Esophagus squamous epithelium (tissue), 5 donors: ENCODE measurements around the gene PROP1. TPM values are rescaled to one million over a fixed set of nuclear protein-coding genes. Genes with fewer than 3 reads are reported as not detected.
"Not testable (repeated sequence)": the region's sequence is repeated elsewhere in the genome, so short reads cannot be mapped to it uniquely, and the experiment has no call there.

ENCODE experiments used
- DNase-seq: peaks from one replicate; lab custom pipeline; 2025; lab: John Stamatoyannopoulos, UW
- H3K27ac ChIP-seq, 4 donors: fragments of 200-600 bp; sonication (generic); one replicate each; pipeline ENCODE4 v1.5.1; 2016 to 2019; ENCODE audit warnings: mild to moderate bottlenecking in 1 of 4
- H3K27me3 ChIP-seq, 4 donors: fragments of 200-600 bp; sonication (generic); 1 replicate in 3 of 4; 2 replicates in 1 of 4; pipeline versions ENCODE4 v1.5.1 to v1.6.0; 2017 to 2021; ENCODE audit warnings: antibody characterized with exemption in 1 of 4
- H3K36me3 ChIP-seq, 3 donors: fragments of 200-600 bp; sonication (generic); one replicate each; pipeline ENCODE4 v1.5.1; 2016 to 2019
- H3K4me1 ChIP-seq, 3 donors: fragments of 200-600 bp; sonication (generic); one replicate each; pipeline ENCODE4 v1.5.1; 2017 to 2019
- H3K4me3 ChIP-seq, 4 donors: fragments of 200-600 bp; sonication (generic); 1 replicate in 3 of 4; 2 replicates in 1 of 4; pipeline ENCODE4 v1.5.1; 2016 to 2019; ENCODE audit warnings: mild to moderate bottlenecking in 2 of 4, moderate library complexity in 1 of 4
- H3K9me3 ChIP-seq, 3 donors: fragments of 200-600 bp; sonication (generic); one replicate each; pipeline ENCODE4 v1.5.1; 2016 to 2019
- POLR2A ChIP-seq, 4 donors: fragments of 450-650 bp; IDR thresholded peaks; one replicate each; pipeline ENCODE4 v1.6.1; 2017; ENCODE audit warnings: antibody characterized with exemption in 4 of 4, mild to moderate bottlenecking in 4 of 4, moderate library complexity in 3 of 4
- WGBS, 2 donors: methylation state at CpG; one replicate each; pipeline ENCODE4 v1.1.5; 2018; 5-methylcytosine and 5-hydroxymethylcytosine counted together
- intact Hi-C: fragments of 100-400 bp; cut with DNase I; formaldehyde crosslinking; loops from one replicate; pipeline ENCODE4 v1.15.0; 2022
- total RNA-seq, 4 donors: library from RNA; depleted of rRNA; stranded (reverse); fragments of >200 nt; gene quantifications; one replicate each; pipeline ENCODE4 v1.1.0, GENCODE V29; 2016
- TF ChIP-seq, protein P1 (sequence below), 6 experiments: fragments of 450-650 bp in 4 of 6; fragments of 200-600 bp in 2 of 6; sonication (generic) in 2 of 6; IDR thresholded peaks; one replicate each; pipeline ENCODE4 v1.5.1; 2016 to 2019; ENCODE audit warnings: antibody characterized with exemption in 6 of 6, mild to moderate bottlenecking in 4 of 6, moderate library complexity in 4 of 6
- donor health status: DM: yes; HTN: yes; CAD: no.

PROP1 gene
- total RNA-seq, 4 donors from 2014 or later = not detected

DNA sequence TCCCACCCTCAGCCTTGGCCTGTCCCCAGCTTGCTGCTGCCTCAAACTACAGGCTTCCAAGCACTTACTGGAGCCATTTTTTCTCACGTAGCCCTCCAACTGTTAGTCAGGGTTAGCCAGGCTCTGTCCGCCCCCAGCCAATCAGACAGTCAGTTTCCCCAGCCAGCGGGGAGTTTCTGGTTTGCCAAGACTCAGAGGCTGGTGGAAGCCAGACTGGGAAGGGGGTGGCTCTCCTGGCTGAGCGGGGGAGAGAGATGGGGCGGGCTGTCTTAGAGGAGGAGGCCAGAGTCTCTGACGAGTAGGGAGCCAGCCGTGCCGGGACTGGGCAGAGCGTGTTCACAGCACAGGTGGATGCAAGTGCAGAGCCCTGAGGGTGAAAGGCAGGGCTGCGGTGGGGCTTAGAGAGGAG is 15.3 kb downstream of the PROP1 start:
- Histone ChIP-seq H3K4me1 (peaks cover 3 to 42% (median 6%) of the 10 kb centered on the region in 3 donors), H3K4me3 (no peak overlapping the region), H3K27me3 (peaks cover 0 to 67% (median 4%) of the 10 kb centered on the region in 4 donors), H3K9me3 (no peaks in the 10 kb centered on the region), H3K27ac (peak overlapping the region in 2 of 4 donors; percentile 27 to 42), H3K36me3 (no peaks in the 10 kb centered on the region)
- DNase-seq = no peak
- intact Hi-C loops = no loop called here
- WGBS, 2 donors = 5 to 36% methylated on average over 2 to 5 of the region's 10 CpGs
- no peak for TF ChIP-seq POLR2A (IDR thresholded peaks at IDR 0.05)
- TF ChIP-seq, protein P1, sequence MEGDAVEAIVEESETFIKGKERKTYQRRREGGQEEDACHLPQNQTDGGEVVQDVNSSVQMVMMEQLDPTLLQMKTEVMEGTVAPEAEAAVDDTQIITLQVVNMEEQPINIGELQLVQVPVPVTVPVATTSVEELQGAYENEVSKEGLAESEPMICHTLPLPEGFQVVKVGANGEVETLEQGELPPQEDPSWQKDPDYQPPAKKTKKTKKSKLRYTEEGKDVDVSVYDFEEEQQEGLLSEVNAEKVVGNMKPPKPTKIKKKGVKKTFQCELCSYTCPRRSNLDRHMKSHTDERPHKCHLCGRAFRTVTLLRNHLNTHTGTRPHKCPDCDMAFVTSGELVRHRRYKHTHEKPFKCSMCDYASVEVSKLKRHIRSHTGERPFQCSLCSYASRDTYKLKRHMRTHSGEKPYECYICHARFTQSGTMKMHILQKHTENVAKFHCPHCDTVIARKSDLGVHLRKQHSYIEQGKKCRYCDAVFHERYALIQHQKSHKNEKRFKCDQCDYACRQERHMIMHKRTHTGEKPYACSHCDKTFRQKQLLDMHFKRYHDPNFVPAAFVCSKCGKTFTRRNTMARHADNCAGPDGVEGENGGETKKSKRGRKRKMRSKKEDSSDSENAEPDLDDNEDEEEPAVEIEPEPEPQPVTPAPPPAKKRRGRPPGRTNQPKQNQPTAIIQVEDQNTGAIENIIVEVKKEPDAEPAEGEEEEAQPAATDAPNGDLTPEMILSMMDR (IDR thresholded peaks at IDR 0.05) = no peak

DNA sequence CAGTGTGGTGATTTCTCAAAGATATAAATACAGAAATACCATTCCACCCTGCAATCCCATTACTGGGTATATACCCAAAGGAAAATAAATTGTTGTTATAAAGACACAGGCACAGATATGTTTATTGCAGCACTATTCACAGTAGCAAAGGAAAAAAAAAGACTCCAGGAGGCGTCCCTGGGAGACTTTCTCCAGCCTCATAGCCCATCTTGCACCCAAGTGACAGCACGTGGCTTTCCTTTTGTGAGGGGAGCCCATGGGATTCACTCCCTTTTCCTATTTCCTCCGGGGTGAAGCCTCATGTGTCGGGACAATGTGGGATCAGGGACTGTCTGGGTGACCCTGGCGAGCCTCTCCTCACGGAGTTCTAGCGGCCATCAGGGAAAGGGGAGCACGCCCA is 18.4 kb downstream of the PROP1 start:
- intact Hi-C loops, H3K4me3 ChIP-seq, DNase-seq, H3K27ac ChIP-seq, H3K9me3 ChIP-seq, H3K36me3 ChIP-seq: not testable (repeated sequence)
- Histone ChIP-seq H3K27me3 (peaks cover 0 to 45% (median 0%) of the 10 kb centered on the region in 4 donors), H3K4me1 (peaks cover 0 to 22% (median 6%) of the 10 kb centered on the region in 3 donors)
- 10 to 62% methylated on average over 2 to 3 of the region's 8 CpGs for WGBS, 2 donors

DNA sequence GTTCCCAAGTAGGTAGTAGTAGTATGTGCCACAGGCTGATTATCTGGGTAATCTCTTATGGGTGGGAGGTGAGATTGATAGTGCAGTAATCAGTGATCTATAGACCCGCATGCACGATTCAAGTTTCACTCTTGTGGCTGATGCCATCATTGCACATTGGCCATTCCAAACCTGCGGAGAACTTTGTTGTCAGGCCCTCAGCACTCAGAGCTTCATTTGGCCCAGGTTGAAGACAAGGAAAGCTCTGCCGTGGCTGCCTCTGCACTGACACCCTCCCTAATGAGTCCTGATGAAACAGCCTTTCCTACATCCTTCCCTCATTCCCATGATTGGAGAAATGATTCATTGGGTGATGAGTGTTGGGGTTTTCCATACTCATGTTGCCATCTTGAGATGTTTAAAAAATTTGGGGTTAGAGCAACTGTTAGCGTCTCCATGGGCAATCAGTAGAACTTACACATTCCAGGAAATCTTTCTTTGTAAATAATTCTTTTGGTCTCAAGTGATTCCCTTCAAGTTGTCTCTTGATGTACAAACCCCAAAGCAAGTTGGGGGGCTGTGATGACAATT is 22.9 kb downstream of the PROP1 start:
- Histone ChIP-seq H3K9me3 (no peaks in the 10 kb centered on the region), H3K4me1 (no peaks in the 10 kb centered on the region), H3K27ac (no peak overlapping the region), H3K27me3 (peaks cover 0 to 29% (median 0%) of the 10 kb centered on the region in 4 donors), H3K4me3 (no peak overlapping the region), H3K36me3 (no peaks in the 10 kb centered on the region)
- intact Hi-C loops = no loop called here
- no peak for DNase-seq
- TF ChIP-seq POLR2A (IDR thresholded peaks at IDR 0.05) = no peak
- TF ChIP-seq, protein P1 (IDR thresholded peaks at IDR 0.05) = no peak
- WGBS, 2 donors = 77 to 96% methylated on average over 3 to 5 of the region's 5 CpGs

DNA sequence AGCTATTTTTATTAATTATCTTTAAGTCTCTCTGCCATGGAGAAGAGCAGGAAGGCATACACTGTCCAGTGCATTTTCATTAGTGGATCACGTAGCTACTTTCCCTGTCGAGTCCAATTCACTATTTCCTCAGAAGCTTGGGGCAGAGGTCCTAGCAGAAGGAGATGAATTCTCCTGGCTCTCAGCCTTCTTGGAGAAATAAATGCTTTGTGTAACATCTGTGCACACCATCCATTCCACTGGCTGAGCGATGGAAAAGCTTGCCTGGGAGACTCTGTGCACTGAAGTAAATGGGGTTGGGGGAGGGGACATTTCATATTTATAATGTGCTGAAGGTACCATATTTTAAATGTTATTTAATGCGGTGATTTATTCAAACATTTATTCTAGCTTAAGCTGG is 23.4 kb downstream of the PROP1 start:
- Histone ChIP-seq H3K9me3 (no peaks in the 10 kb centered on the region), H3K36me3 (no peaks in the 10 kb centered on the region), H3K27me3 (peaks cover 0 to 27% (median 0%) of the 10 kb centered on the region in 4 donors), H3K27ac (no peak overlapping the region), H3K4me1 (no peaks in the 10 kb centered on the region), H3K4me3 (no peak overlapping the region)
- no peak for TF ChIP-seq POLR2A (IDR thresholded peaks at IDR 0.05)
- TF ChIP-seq, protein P1 (IDR thresholded peaks at IDR 0.05) = no peak
- intact Hi-C loops = no loop called here
- WGBS, 2 donors = 59 to 63% methylated on average over 4 of the region's 4 CpGs
- DNase-seq = no peak

DNA sequence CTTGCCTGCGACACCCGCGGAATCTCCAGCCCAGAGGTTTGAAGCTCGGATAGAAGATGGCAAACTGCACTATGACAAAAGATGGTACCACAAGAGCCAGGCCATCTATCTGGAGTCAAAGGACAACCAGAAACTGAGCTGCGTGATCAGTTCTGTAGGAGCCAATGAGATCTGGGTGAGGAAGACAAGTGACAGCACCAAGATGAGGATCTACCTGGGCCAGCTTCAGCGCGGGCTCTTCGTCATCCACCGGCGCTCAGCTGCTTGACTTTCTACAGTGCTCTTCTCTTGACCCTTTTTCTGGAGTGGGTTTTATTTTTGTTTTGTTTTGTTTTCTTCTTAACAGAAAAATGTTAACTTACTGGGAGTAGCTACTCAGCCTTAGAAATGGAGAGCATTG is 24.0 kb downstream of the PROP1 start:
- H3K4me1 ChIP-seq, H3K27ac ChIP-seq, DNase-seq, H3K36me3 ChIP-seq, H3K4me3 ChIP-seq, intact Hi-C loops, H3K9me3 ChIP-seq: not testable (repeated sequence)
- H3K27me3 ChIP-seq = peaks cover 0 to 24% (median 0%) of the 10 kb centered on the region in 4 donors
- WGBS, 2 donors = 95 to 97% methylated on average over 10 of the region's 10 CpGs

DNA sequence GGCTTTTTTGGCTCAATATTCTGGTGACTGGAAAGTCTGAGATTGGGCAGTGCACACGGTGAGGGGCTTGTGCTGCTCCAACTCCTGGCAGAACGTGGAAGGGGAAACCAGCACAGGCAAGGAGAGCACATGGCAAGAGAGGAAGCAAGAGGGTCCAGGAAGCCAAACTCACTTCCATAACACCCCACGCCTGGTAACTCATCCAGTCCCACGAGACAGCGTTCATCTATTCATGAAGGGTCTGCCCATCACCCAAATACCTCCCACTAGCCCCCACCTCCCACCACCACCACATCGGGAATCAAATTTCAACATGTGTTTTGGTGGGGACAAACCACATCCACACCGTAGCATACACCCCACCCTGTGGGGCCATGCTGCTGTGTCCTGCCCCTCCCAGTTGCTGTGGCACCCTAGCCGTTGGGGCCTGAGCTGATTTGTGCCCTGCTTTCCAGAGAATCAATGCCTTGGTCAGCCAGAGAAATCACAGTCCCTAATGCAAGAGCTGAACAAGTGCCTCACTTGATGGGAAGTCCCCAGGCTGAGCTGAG is 27.3 kb downstream of the PROP1 start:
- TF ChIP-seq, protein P1 (IDR thresholded peaks at IDR 0.05) = no peak
- TF ChIP-seq POLR2A (IDR thresholded peaks at IDR 0.05) = no peak
- Histone ChIP-seq H3K4me1 (no peaks in the 10 kb centered on the region), H3K36me3 (no peaks in the 10 kb centered on the region), H3K27ac (no peak overlapping the region), H3K9me3 (no peaks in the 10 kb centered on the region), H3K27me3 (peaks cover 0 to 6% (median 0%) of the 10 kb centered on the region in 4 donors), H3K4me3 (no peak overlapping the region)
- intact Hi-C loops = no loop called here
- DNase-seq = no peak
- 85 to 90% methylated on average over 5 to 7 of the region's 8 CpGs for WGBS, 2 donors
